ENCODE data around the gene FAM168A. TPM values are rescaled to one million over a fixed set of nuclear protein-coding genes. Genes with fewer than 3 reads are reported as not detected.

Gene FAM168A
- total RNA-seq, 2 donors from 2014 or later = 8.9 to 14.0 TPM

GRCh38 chr11:73372375-73372993 lies 225.4 kb downstream of the FAM168A start:
- TF ChIP-seq CTCF (IDR thresholded peaks at IDR 0.05) = no peak
- TF ChIP-seq POLR2A (IDR thresholded peaks at IDR 0.05) = no peak
- H3K36me3 ChIP-seq (replicated peaks in 1 of 2; ENCODE audit: insufficient read depth in 1 of 2, low read depth in 2 of 2) = no peaks in the 10 kb centered on the region
- peaks cover 12% of the 10 kb centered on the region for H3K4me1 ChIP-seq
- H3K9me3 ChIP-seq = no peaks in the 10 kb centered on the region
- intact Hi-C loops (cut with DNase I) = no loop called here
- H3K27me3 ChIP-seq = no peaks in the 10 kb centered on the region
- DNase-seq (no peak), ATAC-seq (no peak)
- H3K27ac ChIP-seq = no peak overlapping the region
- H3K4me3 ChIP-seq = no peak overlapping the region
- 57 to 65% methylated on average over 6 of the region's 6 CpGs for WGBS, 2 donors

- ATAC-seq = no peak
- intact Hi-C loops (cut with DNase I) = no loop called here
- no peak overlapping the region for H3K27ac ChIP-seq
Measured at GRCh38 chr11:73367482-73368024, 230.4 kb downstream of the FAM168A start.

GRCh38 chr11:73366953-73367352 lies 231.0 kb downstream of the FAM168A start:
- no peak overlapping the region for H3K27ac ChIP-seq
- H3K4me3 ChIP-seq = no peak overlapping the region
- ATAC-seq (no peak), DNase-seq (no peak)
- WGBS, 2 donors = 70 to 73% methylated on average over 6 of the region's 6 CpGs
- no peaks in the 10 kb centered on the region for H3K36me3 ChIP-seq (replicated peaks in 1 of 2; ENCODE audit: insufficient read depth in 1 of 2, low read depth in 2 of 2)
- H3K27me3 ChIP-seq = no peaks in the 10 kb centered on the region
- no peaks in the 10 kb centered on the region for H3K9me3 ChIP-seq
- intact Hi-C loops (cut with DNase I) = no loop called here
- TF ChIP-seq POLR2A (IDR thresholded peaks at IDR 0.05) (no peak), CTCF (IDR thresholded peaks at IDR 0.05) (no peak)
- no peaks in the 10 kb centered on the region for H3K4me1 ChIP-seq

More at GRCh38 chr11:73367482-73368024, 230.4 kb downstream of the FAM168A start:
- TF ChIP-seq POLR2A (IDR thresholded peaks at IDR 0.05) (no peak), CTCF (IDR thresholded peaks at IDR 0.05) (no peak)
- Histone ChIP-seq H3K36me3 (replicated peaks in 1 of 2; ENCODE audit: insufficient read depth in 1 of 2, low read depth in 2 of 2) (no peaks in the 10 kb centered on the region), H3K27me3 (no peaks in the 10 kb centered on the region), H3K4me1 (no peaks in the 10 kb centered on the region), H3K9me3 (no peaks in the 10 kb centered on the region), H3K4me3 (no peak overlapping the region)
- no peak for DNase-seq
- 62 to 86% methylated on average over 8 to 20 of the region's 20 CpGs for WGBS, 2 donors

GRCh38 chr11:73366265-73366610 lies 231.7 kb downstream of the FAM168A start:
- H3K9me3 ChIP-seq = no peaks in the 10 kb centered on the region
- H3K4me3 ChIP-seq = no peak overlapping the region
- intact Hi-C loops (cut with DNase I) = no loop called here
- TF ChIP-seq POLR2A (IDR thresholded peaks at IDR 0.05) (no peak), CTCF (IDR thresholded peaks at IDR 0.05) (no peak)
- H3K27ac ChIP-seq = no peak overlapping the region
- DNase-seq (no peak), ATAC-seq (no peak)
- no peaks in the 10 kb centered on the region for H3K4me1 ChIP-seq
- no peaks in the 10 kb centered on the region for H3K27me3 ChIP-seq
- no peaks in the 10 kb centered on the region for H3K36me3 ChIP-seq (replicated peaks in 1 of 2; ENCODE audit: insufficient read depth in 1 of 2, low read depth in 2 of 2)
- WGBS, 2 donors = 88 to 99% methylated on average over 4 of the region's 4 CpGs
